NB4 (cell line): ENCODE results near the gene EPHB1.

Source experiments
- DNase-seq: peaks from one replicate; pipeline ENCODE4 v3.0.0; 2010; ENCODE audit warnings: low read depth
- H3K4me3 ChIP-seq: one replicate; pipeline ENCODE4 v1.5.1; 2011; ENCODE audit warnings: mild to moderate bottlenecking, low read depth, low read length, moderate library complexity
- CTCF ChIP-seq: IDR thresholded peaks from one replicate; pipeline ENCODE4 v1.5.1; 2012; ENCODE audit warnings: low read depth, low read length
- MYC ChIP-seq: IDR thresholded peaks from 2 replicates; pipeline ENCODE4 v1.6.1; 2011; ENCODE audit warnings: low read depth, low read length
- POLR2A ChIP-seq: IDR thresholded peaks from 2 replicates; pipeline ENCODE4 v1.6.1; 2011; ENCODE audit warnings: mild to moderate bottlenecking; ENCODE audit not compliant: insufficient read length; ENCODE audit errors: extremely low read depth
- TF ChIP-seq, protein P1 (sequence below): IDR thresholded peaks from 2 replicates; pipeline ENCODE4 v1.6.1; 2011; ENCODE audit warnings: low read depth, low read length

Gene EPHB1

DNA sequence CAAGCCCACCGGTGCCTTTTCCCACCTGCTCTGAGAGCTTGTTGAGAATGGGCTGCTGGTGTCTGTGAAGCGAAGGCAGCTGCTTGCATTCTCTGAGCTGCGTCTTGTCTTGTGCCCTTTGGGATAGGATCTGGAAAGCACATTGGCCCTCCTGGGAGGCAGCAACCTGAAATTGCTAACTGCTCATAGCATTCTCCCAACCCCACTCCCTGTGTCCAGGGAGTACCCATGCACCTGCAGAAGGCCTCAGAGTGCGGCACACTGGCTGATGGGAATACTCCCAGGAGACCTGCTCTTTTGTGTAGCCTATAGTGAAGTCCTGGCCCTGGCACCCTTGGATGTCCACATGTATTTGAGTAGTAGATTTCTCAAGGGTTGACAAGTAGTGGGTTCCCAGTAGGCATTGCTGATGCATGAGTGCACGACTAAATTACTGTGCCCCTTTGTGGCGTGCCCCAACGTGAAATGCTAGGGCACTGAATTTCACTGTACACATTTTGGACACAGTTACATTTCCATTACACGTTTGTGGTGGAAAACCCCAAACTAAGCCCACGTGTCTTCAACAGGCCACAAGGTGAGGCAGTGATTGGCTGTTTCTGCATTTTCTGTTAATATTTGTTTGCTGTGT, 3.7 kb downstream of the EPHB1 start:
- DNase-seq, result no peak
- H3K4me3 ChIP-seq, result no peak overlapping the region
- TF ChIP-seq CTCF (no peak), MYC (no peak), POLR2A (no peak)
- TF ChIP-seq, protein P1, sequence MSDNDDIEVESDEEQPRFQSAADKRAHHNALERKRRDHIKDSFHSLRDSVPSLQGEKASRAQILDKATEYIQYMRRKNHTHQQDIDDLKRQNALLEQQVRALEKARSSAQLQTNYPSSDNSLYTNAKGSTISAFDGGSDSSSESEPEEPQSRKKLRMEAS, result no peak

DNA sequence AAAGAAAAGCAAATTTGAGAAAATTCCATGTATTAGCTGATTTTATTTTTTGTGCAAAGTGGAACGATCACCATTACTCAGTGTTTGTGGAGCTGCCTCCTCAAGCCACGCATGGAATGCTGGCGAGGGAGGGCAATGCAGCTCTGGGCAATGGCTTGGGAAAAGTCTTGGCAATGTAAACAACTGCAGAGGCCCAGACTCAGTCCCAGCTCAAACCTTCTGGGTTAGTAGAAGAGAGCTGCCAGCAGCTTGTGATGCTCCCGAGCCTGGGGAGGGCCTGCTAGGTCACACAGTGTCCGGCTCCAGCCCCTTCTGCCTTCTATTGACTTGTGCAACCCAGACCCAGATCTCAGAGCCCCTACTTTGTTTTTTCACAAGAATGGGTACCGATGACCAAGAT, 4.3 kb downstream of the EPHB1 start:
- no peak overlapping the region for H3K4me3 ChIP-seq
- TF ChIP-seq POLR2A (no peak), CTCF (no peak), MYC (no peak)
- TF ChIP-seq, protein P1, result no peak
- no peak for DNase-seq

- DNase-seq, result no peak
- TF ChIP-seq, protein P1, result no peak
- TF ChIP-seq CTCF, result no peak
- TF ChIP-seq POLR2A, result no peak
- no peak for TF ChIP-seq MYC
- H3K4me3 ChIP-seq, result no peak overlapping the region
Measured at GRCh38 chr3:134801204-134801958, 6.3 kb downstream of the EPHB1 start.

DNA sequence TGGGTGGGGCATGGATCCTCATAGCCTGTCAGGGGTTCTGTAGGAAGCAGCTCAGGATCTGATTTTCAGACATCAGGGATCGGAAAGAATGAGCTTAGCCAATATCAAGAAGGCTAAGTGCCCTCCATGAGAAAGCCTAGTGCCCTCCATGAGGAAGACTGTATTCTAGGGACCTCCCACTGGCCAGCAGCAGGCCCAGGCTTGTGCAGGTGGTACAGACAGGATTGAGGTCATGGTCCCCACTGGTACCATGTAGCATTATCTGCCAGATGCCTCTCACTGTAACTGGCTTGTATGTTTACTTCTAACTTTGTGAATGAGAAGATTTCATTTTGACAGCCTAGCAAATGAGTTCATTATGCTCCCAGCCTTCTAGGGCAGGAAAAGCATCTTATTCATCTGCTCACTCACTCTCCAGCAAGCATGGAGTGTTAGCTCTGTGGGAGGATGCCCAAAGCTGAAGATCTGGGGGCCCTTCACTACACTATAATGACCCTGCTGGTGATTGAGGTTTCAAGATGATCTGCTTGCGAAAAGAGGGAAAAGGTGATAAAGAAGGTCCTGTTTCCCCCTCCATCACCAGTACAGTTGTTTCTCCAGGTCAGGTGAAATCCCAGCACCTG, 7.5 kb downstream of the EPHB1 start:
- DNase-seq, result no peak
- no peak for TF ChIP-seq MYC
- TF ChIP-seq, protein P1, result no peak
- no peak for TF ChIP-seq CTCF
- TF ChIP-seq POLR2A, result no peak
- H3K4me3 ChIP-seq, result no peak overlapping the region

- DNase-seq, result no peak
- no peak overlapping the region for H3K4me3 ChIP-seq
- TF ChIP-seq CTCF, result no peak
- TF ChIP-seq, protein P1, result no peak
- TF ChIP-seq POLR2A, result no peak
- TF ChIP-seq MYC, result no peak
Measured at GRCh38 chr3:134803051-134803505, 8.0 kb downstream of the EPHB1 start.
